WTC11 (cell line): ENCODE data around the gene PAQR8. TPM values are rescaled to one million over a fixed set of nuclear protein-coding genes. Genes with fewer than 3 reads are reported as not detected.

Source experiments
- ATAC-seq: fragments of 200-7000 bp; cut with Tn5 transposase; 2 replicates; pipeline ENCODE4 v1.10.0; 2021; ENCODE audit warnings: mild to moderate bottlenecking, moderate library complexity
- CTCF ChIA-PET: fragments of 300-600 bp; sonication (Branson Sonifier 250); formaldehyde crosslinking; loops from one replicate; lab custom pipeline; 2021; ENCODE audit warnings: antibody characterized with exemption; lab: Charles Lee
- POLR2A ChIA-PET: fragments of 350-600 bp; sonication (Branson Sonifier 250); formaldehyde crosslinking; loops from one replicate; lab custom pipeline; 2021; ENCODE audit warnings: antibody characterized with exemption; lab: Charles Lee
- DNase-seq: peaks from one replicate; pipeline ENCODE4 v3.0.0; 2021; ENCODE audit warnings: low spot score
- H3K27ac Mint-ChIP-seq: 2 replicates; pipeline ENCODE4 v1.8.0; 2021; ENCODE audit warnings: mixed read lengths
- H3K27me3 Mint-ChIP-seq: 2 replicates; pipeline ENCODE4 v1.8.0; 2021; ENCODE audit warnings: low read depth, mild to moderate bottlenecking, moderate library complexity, mixed read lengths
- H3K36me3 Mint-ChIP-seq: 2 replicates; pipeline ENCODE4 v1.8.0; 2021; ENCODE audit warnings: mixed read lengths
- H3K4me1 Mint-ChIP-seq: 2 replicates; pipeline ENCODE4 v1.8.0; 2022; ENCODE audit warnings: mixed read lengths
- H3K4me3 Mint-ChIP-seq: 2 replicates; pipeline ENCODE4 v1.8.0; 2021; ENCODE audit warnings: mild to moderate bottlenecking, moderate library complexity, mixed read lengths
- H3K9me3 Mint-ChIP-seq: 2 replicates; pipeline ENCODE4 v1.8.0; 2021; ENCODE audit warnings: mixed read lengths
- CBFB ChIP-seq: sonication (generic); formaldehyde crosslinking; IDR thresholded peaks from 2 replicates; pipeline ENCODE4 v1.8.1; 2022; ENCODE audit warnings: mild to moderate bottlenecking, low read depth, missing genetic modification reagents
- FOXP1 ChIP-seq: sonication (generic); formaldehyde crosslinking; IDR thresholded peaks from 2 replicates; pipeline ENCODE4 v1.8.0; 2022; ENCODE audit warnings: missing genetic modification reagents, mild to moderate bottlenecking, moderate library complexity, borderline replicate concordance
- GABPB1 ChIP-seq: sonication (generic); formaldehyde crosslinking; IDR thresholded peaks from 2 replicates; pipeline ENCODE4 v1.8.1; 2023; ENCODE audit warnings: mild to moderate bottlenecking, missing genetic modification reagents
- KAT7 ChIP-seq: sonication (generic); formaldehyde crosslinking; IDR thresholded peaks from 2 replicates; pipeline ENCODE4 v1.8.1; 2023; ENCODE audit warnings: missing genetic modification reagents, mild to moderate bottlenecking, borderline replicate concordance
- NFYB ChIP-seq: sonication (generic); formaldehyde crosslinking; conservative IDR thresholded peaks from 2 replicates; pipeline ENCODE4 v1.8.0; 2022; ENCODE audit warnings: low read depth, missing genetic modification reagents
- NR1H2 ChIP-seq: sonication (generic); formaldehyde crosslinking; IDR thresholded peaks from 2 replicates; pipeline ENCODE4 v1.9.0; 2021; ENCODE audit warnings: mild to moderate bottlenecking, moderate library complexity, missing genetic modification reagents
- OVOL2 ChIP-seq: fragments of 250-450 bp; sonication (Bioruptor Pico); IDR thresholded peaks from 2 replicates; pipeline ENCODE4 v1.9.0; 2021; ENCODE audit warnings: mild to moderate bottlenecking, borderline replicate concordance
- TP53 ChIP-seq: sonication (generic); formaldehyde crosslinking; IDR thresholded peaks from 2 replicates; pipeline ENCODE4 v1.8.1; 2023; ENCODE audit warnings: mild to moderate bottlenecking, missing genetic modification reagents
- ZNF138 ChIP-seq: sonication (generic); formaldehyde crosslinking; conservative IDR thresholded peaks from 2 replicates; pipeline ENCODE4 v1.8.1; 2022; ENCODE audit warnings: mild to moderate bottlenecking, moderate library complexity, missing genetic modification reagents
- total RNA-seq: library from RNA; stranded (reverse); gene quantifications from 3 replicates; pipeline ENCODE4 v1.2.3, GENCODE V29; 2021
- TF ChIP-seq, protein P1 (sequence below): fragments of 250-450 bp; sonication (Bioruptor Pico); IDR thresholded peaks from 2 replicates; pipeline ENCODE4 v1.9.0; 2021; ENCODE audit warnings: moderate library complexity, mild to moderate bottlenecking, inconsistent platforms, borderline replicate concordance
- TF ChIP-seq, protein P2 (sequence below): fragments of 250-450 bp; sonication (Bioruptor Pico); conservative IDR thresholded peaks from 2 replicates; pipeline ENCODE4 v1.9.0; 2021; ENCODE audit warnings: mild to moderate bottlenecking
- TF ChIP-seq, protein P3 (sequence below): sonication (generic); formaldehyde crosslinking; IDR thresholded peaks from 2 replicates; pipeline ENCODE4 v1.8.1; 2022; ENCODE audit warnings: low read depth, missing genetic modification reagents, borderline replicate concordance
- TF ChIP-seq, protein P4 (sequence below): fragments of 250-450 bp; sonication (Bioruptor Pico); IDR thresholded peaks from 2 replicates; pipeline ENCODE4 v1.9.0; 2021; ENCODE audit warnings: mild to moderate bottlenecking
- TF ChIP-seq, protein P5 (sequence below): sonication (generic); formaldehyde crosslinking; IDR thresholded peaks from 2 replicates; pipeline ENCODE4 v1.8.1; 2022; ENCODE audit warnings: mild to moderate bottlenecking, moderate library complexity, missing genetic modification reagents
- TF ChIP-seq, protein P6 (sequence below): sonication (generic); formaldehyde crosslinking; IDR thresholded peaks from 2 replicates; pipeline ENCODE4 v1.8.1; 2022; ENCODE audit warnings: low read depth, mild to moderate bottlenecking, moderate library complexity, missing genetic modification reagents, borderline replicate concordance
- TF ChIP-seq, protein P7 (sequence below): sonication (generic); formaldehyde crosslinking; IDR thresholded peaks from 2 replicates; pipeline ENCODE4 v1.8.1; 2023; ENCODE audit warnings: mild to moderate bottlenecking, missing genetic modification reagents
- TF ChIP-seq, protein P8 (sequence below): sonication (generic); formaldehyde crosslinking; IDR thresholded peaks from 2 replicates; pipeline ENCODE4 v1.8.0; 2022; ENCODE audit warnings: mild to moderate bottlenecking, missing genetic modification reagents
- TF ChIP-seq, protein P9 (sequence below): sonication (generic); formaldehyde crosslinking; IDR thresholded peaks from 2 replicates; pipeline ENCODE4 v1.8.1; 2023; ENCODE audit warnings: mild to moderate bottlenecking, missing genetic modification reagents, moderate library complexity

Gene PAQR8
- total RNA-seq, 1 experiment from 2014 or later: 11.1 TPM

DNA sequence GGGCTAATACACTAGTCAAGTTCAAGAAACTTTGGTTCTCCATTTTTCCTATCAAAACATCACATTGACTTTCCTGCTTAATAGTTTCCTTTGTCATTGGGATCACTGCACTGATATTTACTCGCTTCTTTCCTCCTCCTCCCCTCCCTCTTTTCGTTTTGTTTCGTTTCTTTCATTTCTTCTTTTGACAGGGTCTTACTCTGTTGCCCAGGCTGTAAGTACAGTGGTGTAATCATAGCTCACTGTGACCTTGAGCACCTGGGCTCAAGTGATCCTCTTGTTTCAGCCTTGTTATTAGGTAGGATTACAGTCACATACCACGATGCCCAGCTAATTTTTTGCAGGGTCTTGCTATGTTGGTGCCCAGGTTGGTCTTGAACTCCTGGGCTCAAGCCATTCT lies 12.3 kb downstream of the PAQR8 start (continued):
- TF ChIP-seq, protein P1, sequence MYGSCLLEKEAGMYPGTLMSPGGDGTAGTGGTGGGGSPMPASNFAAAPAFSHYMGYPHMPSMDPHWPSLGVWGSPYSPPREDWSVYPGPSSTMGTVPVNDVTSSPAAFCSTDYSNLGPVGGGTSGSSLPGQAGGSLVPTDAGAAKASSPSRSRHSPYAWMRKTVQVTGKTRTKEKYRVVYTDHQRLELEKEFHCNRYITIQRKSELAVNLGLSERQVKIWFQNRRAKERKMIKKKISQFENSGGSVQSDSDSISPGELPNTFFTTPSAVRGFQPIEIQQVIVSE (CRISPR knock-in tag): no peak
- no peak for TF ChIP-seq NFYB (CRISPR knock-in tag)
- TF ChIP-seq GABPB1 (CRISPR knock-in tag): no peak
- TF ChIP-seq, protein P2, sequence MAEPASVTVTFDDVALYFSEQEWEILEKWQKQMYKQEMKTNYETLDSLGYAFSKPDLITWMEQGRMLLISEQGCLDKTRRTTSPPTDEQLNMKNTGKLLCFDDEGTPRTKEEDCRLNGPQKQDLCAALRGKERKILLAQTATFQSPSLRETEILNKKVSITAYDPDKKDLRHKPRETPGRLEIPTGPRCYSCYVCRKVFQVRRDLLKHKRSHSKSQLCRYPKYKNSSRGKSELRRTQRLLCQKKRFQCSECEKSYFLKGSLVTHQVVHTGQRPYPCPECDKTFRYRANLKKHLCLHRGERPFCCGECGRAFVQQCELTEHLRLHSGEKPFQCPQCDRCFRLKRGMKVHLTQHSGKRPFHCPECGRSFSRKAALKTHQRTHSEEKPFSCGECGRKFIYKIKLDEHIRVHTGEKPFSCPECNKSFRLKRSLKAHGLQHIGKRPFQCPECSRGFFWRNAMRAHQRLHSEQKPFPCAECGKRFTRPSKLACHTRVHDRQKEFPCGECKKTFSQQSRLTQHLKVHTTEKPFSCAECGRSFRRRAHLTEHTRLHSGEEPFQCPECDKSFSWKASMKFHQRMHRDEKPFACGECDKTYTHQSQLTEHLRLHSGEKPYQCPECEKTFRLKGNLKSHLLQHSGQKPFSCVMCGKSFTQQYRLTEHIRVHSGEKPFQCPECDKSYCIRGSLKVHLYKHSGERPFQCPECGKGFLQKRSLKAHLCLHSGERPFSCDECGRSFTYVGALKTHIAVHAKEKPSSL (CRISPR knock-in tag): no peak
- TF ChIP-seq, protein P3, sequence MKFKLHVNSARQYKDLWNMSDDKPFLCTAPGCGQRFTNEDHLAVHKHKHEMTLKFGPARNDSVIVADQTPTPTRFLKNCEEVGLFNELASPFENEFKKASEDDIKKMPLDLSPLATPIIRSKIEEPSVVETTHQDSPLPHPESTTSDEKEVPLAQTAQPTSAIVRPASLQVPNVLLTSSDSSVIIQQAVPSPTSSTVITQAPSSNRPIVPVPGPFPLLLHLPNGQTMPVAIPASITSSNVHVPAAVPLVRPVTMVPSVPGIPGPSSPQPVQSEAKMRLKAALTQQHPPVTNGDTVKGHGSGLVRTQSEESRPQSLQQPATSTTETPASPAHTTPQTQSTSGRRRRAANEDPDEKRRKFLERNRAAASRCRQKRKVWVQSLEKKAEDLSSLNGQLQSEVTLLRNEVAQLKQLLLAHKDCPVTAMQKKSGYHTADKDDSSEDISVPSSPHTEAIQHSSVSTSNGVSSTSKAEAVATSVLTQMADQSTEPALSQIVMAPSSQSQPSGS (CRISPR knock-in tag): no peak
- TF ChIP-seq, protein P4, sequence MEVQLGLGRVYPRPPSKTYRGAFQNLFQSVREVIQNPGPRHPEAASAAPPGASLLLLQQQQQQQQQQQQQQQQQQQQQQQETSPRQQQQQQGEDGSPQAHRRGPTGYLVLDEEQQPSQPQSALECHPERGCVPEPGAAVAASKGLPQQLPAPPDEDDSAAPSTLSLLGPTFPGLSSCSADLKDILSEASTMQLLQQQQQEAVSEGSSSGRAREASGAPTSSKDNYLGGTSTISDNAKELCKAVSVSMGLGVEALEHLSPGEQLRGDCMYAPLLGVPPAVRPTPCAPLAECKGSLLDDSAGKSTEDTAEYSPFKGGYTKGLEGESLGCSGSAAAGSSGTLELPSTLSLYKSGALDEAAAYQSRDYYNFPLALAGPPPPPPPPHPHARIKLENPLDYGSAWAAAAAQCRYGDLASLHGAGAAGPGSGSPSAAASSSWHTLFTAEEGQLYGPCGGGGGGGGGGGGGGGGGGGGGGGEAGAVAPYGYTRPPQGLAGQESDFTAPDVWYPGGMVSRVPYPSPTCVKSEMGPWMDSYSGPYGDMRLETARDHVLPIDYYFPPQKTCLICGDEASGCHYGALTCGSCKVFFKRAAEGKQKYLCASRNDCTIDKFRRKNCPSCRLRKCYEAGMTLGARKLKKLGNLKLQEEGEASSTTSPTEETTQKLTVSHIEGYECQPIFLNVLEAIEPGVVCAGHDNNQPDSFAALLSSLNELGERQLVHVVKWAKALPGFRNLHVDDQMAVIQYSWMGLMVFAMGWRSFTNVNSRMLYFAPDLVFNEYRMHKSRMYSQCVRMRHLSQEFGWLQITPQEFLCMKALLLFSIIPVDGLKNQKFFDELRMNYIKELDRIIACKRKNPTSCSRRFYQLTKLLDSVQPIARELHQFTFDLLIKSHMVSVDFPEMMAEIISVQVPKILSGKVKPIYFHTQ (CRISPR knock-in tag): no peak

DNA sequence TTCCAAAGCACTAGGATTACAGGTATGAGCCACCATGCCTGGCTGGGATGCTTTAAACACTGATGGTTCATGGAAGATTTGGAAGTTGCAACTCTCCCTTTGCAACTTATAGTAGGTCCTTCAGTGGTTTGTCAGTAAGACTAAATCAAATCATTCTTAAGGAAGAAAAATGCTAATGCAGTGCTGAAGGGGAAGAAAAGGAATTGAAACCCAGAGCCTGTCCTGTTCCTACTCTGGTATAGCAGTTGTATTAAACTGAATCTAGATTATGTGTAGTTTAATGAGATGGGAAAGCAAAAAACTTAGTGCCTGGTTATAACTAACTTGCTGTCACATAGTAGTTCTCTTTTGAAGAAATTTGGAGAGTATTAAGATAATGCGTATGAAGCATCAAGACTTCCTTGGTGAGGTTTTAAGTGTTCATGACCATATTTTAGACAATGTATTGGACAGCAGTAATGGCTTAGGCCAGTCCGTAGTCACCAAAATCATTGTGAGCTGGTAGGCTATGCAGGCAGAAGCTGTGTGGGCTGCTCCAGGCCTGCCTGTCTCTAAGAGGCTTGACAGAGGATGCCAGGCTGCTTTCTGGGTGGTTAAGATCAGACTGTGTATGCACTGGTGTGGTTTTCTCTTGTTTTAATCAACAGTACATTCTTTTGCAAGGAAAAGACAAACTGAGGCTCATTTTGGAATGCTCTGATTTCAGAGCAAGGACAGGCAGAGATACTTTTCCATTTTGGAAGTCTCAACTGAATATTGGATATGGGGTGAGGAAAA lies 14.0 kb downstream of the PAQR8 start:
- DNase-seq: no peak
- ATAC-seq: no peak
- Mint-ChIP-seq H3K36me3 (peaks cover 15% of the 10 kb centered on the region), H3K9me3 (peaks cover 12% of the 10 kb centered on the region), H3K27ac (0 out of 2 replicates have a peak overlapping the region, but pooled peaks have one; percentile 3), H3K4me1 (peaks cover 5% of the 10 kb centered on the region; the same call in 1 of the 2 replicates), H3K4me3 (no peak overlapping the region), H3K27me3 (no peaks in the 10 kb centered on the region)
- CTCF ChIA-PET: no interaction called here
- POLR2A ChIA-PET: no interaction called here
- TF ChIP-seq CBFB: no peak
- TF ChIP-seq, protein P5, sequence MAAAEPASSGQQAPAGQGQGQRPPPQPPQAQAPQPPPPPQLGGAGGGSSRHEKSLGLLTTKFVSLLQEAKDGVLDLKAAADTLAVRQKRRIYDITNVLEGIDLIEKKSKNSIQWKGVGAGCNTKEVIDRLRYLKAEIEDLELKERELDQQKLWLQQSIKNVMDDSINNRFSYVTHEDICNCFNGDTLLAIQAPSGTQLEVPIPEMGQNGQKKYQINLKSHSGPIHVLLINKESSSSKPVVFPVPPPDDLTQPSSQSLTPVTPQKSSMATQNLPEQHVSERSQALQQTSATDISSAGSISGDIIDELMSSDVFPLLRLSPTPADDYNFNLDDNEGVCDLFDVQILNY (CRISPR knock-in tag): no peak
- TF ChIP-seq ZNF138 (CRISPR knock-in tag): no peak
- TF ChIP-seq, protein P6, sequence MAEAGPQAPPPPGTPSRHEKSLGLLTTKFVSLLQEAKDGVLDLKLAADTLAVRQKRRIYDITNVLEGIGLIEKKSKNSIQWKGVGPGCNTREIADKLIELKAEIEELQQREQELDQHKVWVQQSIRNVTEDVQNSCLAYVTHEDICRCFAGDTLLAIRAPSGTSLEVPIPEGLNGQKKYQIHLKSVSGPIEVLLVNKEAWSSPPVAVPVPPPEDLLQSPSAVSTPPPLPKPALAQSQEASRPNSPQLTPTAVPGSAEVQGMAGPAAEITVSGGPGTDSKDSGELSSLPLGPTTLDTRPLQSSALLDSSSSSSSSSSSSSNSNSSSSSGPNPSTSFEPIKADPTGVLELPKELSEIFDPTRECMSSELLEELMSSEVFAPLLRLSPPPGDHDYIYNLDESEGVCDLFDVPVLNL (CRISPR knock-in tag): no peak
- TF ChIP-seq, protein P7, sequence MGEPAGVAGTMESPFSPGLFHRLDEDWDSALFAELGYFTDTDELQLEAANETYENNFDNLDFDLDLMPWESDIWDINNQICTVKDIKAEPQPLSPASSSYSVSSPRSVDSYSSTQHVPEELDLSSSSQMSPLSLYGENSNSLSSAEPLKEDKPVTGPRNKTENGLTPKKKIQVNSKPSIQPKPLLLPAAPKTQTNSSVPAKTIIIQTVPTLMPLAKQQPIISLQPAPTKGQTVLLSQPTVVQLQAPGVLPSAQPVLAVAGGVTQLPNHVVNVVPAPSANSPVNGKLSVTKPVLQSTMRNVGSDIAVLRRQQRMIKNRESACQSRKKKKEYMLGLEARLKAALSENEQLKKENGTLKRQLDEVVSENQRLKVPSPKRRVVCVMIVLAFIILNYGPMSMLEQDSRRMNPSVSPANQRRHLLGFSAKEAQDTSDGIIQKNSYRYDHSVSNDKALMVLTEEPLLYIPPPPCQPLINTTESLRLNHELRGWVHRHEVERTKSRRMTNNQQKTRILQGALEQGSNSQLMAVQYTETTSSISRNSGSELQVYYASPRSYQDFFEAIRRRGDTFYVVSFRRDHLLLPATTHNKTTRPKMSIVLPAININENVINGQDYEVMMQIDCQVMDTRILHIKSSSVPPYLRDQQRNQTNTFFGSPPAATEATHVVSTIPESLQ (CRISPR knock-in tag): no peak
- TF ChIP-seq, protein P8, sequence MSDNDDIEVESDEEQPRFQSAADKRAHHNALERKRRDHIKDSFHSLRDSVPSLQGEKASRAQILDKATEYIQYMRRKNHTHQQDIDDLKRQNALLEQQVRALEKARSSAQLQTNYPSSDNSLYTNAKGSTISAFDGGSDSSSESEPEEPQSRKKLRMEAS: no peak
- TF ChIP-seq, protein P4 (CRISPR knock-in tag): no peak
- no peak for TF ChIP-seq KAT7 (CRISPR knock-in tag)
- no peak for TF ChIP-seq TP53 (CRISPR knock-in tag)
- TF ChIP-seq NR1H2 (CRISPR knock-in tag): no peak
- no peak for TF ChIP-seq FOXP1 (CRISPR knock-in tag)
- TF ChIP-seq, protein P9, sequence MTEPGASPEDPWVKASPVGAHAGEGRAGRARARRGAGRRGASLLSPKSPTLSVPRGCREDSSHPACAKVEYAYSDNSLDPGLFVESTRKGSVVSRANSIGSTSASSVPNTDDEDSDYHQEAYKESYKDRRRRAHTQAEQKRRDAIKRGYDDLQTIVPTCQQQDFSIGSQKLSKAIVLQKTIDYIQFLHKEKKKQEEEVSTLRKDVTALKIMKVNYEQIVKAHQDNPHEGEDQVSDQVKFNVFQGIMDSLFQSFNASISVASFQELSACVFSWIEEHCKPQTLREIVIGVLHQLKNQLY (CRISPR knock-in tag): no peak
- no peak for TF ChIP-seq OVOL2 (CRISPR knock-in tag)
